Measurements from ENCODE around the gene CRACDL.

Gene CRACDL

GRCh38 chr2:98935777-98936352 is at the start of gene CRACDL:
TSS of gene CRACDL (minus strand) at chr2:98936225. CDS start at chr2:98846800, 89,425 bp downstream.
- DNase-seq = no peak

GRCh38 chr2:98975611-98976010 is 39.6 kb upstream of the CRACDL start:
- no peak for DNase-seq

GRCh38 chr2:98972582-98973167 is 36.6 kb upstream of the CRACDL start:
- no peak for DNase-seq

- no peak for DNase-seq
These were observed 23.9 kb upstream of the CRACDL start for GRCh38 chr2:98959810-98960507.

- no peak for DNase-seq
These were observed 16.9 kb upstream of the CRACDL start for GRCh38 chr2:98952966-98953365.

- no peak for DNase-seq
These were observed 13.1 kb upstream of the CRACDL start for GRCh38 chr2:98948956-98949739.

GRCh38 chr2:98947554-98947953 is 11.5 kb upstream of the CRACDL start:
- DNase-seq = no peak

GRCh38 chr2:98946855-98947254 is 10.8 kb upstream of the CRACDL start:
- DNase-seq = no peak

- no peak for DNase-seq
These were observed 8.8 kb upstream of the CRACDL start for GRCh38 chr2:98944775-98945174.

- DNase-seq = no peak
These were observed 4.1 kb upstream of the CRACDL start for GRCh38 chr2:98940102-98940501.

GRCh38 chr2:98937906-98938305 is 1.9 kb upstream of the CRACDL start:
- DNase-seq = no peak

- DNase-seq = no peak
These were observed 627 bp upstream of the CRACDL start for GRCh38 chr2:98936353-98937351.

GRCh38 chr2:98935111-98935770 is 784 bp downstream of the CRACDL start:
- DNase-seq = no peak

GRCh38 chr2:98932778-98933343 is 3.2 kb downstream of the CRACDL start:
- no peak for DNase-seq

GRCh38 chr2:98932164-98932563 is 3.9 kb downstream of the CRACDL start:
- DNase-seq = no peak

GRCh38 chr2:98931596-98931995 is 4.4 kb downstream of the CRACDL start:
- DNase-seq = no peak

- no peak for DNase-seq
These were observed 6.1 kb downstream of the CRACDL start for GRCh38 chr2:98929920-98930319.

GRCh38 chr2:98928242-98928641 is 7.8 kb downstream of the CRACDL start:
- DNase-seq = no peak

- no peak for DNase-seq
These were observed 9.0 kb downstream of the CRACDL start for GRCh38 chr2:98927027-98927426.

GRCh38 chr2:98926601-98927000 is 9.4 kb downstream of the CRACDL start:
- no peak for DNase-seq

GRCh38 chr2:98924910-98925309 is 11.1 kb downstream of the CRACDL start:
- no peak for DNase-seq
